H1 (cell line): Measurements from ENCODE around the gene TEX29. TPM values are rescaled to one million over a fixed set of nuclear protein-coding genes. Genes with fewer than 3 reads are reported as not detected.

Experiments
- ASH2L ChIP-seq: fragments of 200-600, 300-600 bp; sonication (generic); IDR thresholded peaks from one replicate; pipeline ENCODE4 v1.7.1; 2017; ENCODE audit warnings: low read length
- CHD1 ChIP-seq: IDR thresholded peaks from 2 replicates; pipeline ENCODE4 v1.6.1; 2012; ENCODE audit warnings: low read depth, low read length, improper control_type of control experiment
- CHD7 ChIP-seq: fragments of 300-600 bp; sonication (generic); IDR thresholded peaks from 2 replicates; pipeline ENCODE4 v1.7.1; 2012; ENCODE audit warnings: low read length, moderate library complexity, mild to moderate bottlenecking, inconsistent platforms; ENCODE audit not compliant: insufficient replicate concordance
- EGR1 ChIP-seq: IDR thresholded peaks from 2 replicates; pipeline ENCODE4 v1.6.1; 2011; ENCODE audit warnings: low read depth, low read length, borderline replicate concordance
- JUND ChIP-seq: IDR thresholded peaks from 2 replicates; pipeline ENCODE4 v1.6.1; 2011; ENCODE audit warnings: mild to moderate bottlenecking, improper control_type of control experiment, low read length
- MAX ChIP-seq: IDR thresholded peaks from 2 replicates; pipeline ENCODE4 v1.6.1; 2012; ENCODE audit warnings: inconsistent platforms
- TAF7 ChIP-seq: optimal IDR thresholded peaks from 2 replicates; pipeline ENCODE3; 2011; ENCODE audit warnings: low read depth, mild to moderate bottlenecking, inconsistent platforms, low read length, moderate library complexity, borderline replicate concordance
- TCF12 ChIP-seq: IDR thresholded peaks from 2 replicates; pipeline ENCODE4 v1.6.1; 2011; ENCODE audit warnings: low read depth, mild to moderate bottlenecking, low read length
- TEAD4 ChIP-seq: IDR thresholded peaks from 2 replicates; pipeline ENCODE4 v1.6.1; 2012; ENCODE audit warnings: low read depth, low read length, inconsistent platforms, mixed read lengths
- polyA plus RNA-seq, 7 experiments: library from polyadenylated mRNA; depleted of rRNA in 3 of 7; stranded (reverse) in 5 of 7; unstranded in 2 of 7; fragments of >200 nt in 5 of 7; fragments of 200-250 nt in 2 of 7; gene quantifications; 1 replicate in 5 of 7; 2 replicates in 1 of 7; 4 replicates in 1 of 7; pipeline versions ENCODE4 v1.2.1 to v1.2.3, GENCODE V29; 2011 to 2013; ENCODE audit warnings: missing spikeins in 2 of 7, mixed read lengths in 2 of 7
- total RNA-seq: library from RNA; stranded (reverse); fragmentation: NEBNext Ultra II Directional; extraction: Animal tissue kit (Norgen Biotek cat#: 25700); gene quantifications from 2 replicates; pipeline ENCODE4 v1.2.1, GENCODE V29; 2021

The TEX29 gene
- total and polyA plus RNA-seq, 2 of the 8 experiments (the other 6 are each of a cell fraction or from before 2014, with no cell fraction given) = 0.08 TPM; not detected in 1

- TF ChIP-seq TEAD4 (no peak), TCF12 (no peak), CHD1 (no peak), TAF7 (no peak), JUND (no peak), MAX (no peak), CHD7 (no peak), ASH2L (no peak), EGR1 (no peak)
Observed at GRCh38 chr13:111278743-111279652, 41.4 kb upstream of the TEX29 start (continued).
